SW480 (cell line): Measurements from ENCODE around the gene TTLL5.
A peak's percentile ranks its signal among the peaks of the same experiment; 100 is the strongest.

Experiments used
- DNase-seq: peaks from one replicate; pipeline ENCODE4 v3.0.0-alpha.2; 2016; ENCODE audit warnings: low spot score

Gene TTLL5

DNA sequence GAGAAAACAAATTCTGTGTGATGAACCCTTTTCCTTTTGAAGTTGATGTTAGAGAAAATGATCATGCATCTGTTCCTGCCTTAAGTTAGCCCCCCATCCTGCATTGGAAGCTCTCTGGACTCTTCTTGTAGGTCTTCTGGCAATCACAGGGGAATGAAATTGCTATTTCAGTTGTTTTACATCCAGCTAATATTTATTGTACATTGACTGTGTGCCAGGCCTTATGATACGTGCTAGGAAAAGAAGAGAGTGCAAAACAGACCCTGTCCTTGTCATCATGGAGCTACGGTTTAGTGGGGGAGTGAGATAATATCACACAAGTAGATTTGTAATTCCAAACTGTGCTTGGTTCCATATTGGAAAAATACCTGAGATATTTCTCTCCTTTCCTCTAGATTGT is 202.2 kb downstream of the TTLL5 start:
- DNase-seq, result no peak

DNA sequence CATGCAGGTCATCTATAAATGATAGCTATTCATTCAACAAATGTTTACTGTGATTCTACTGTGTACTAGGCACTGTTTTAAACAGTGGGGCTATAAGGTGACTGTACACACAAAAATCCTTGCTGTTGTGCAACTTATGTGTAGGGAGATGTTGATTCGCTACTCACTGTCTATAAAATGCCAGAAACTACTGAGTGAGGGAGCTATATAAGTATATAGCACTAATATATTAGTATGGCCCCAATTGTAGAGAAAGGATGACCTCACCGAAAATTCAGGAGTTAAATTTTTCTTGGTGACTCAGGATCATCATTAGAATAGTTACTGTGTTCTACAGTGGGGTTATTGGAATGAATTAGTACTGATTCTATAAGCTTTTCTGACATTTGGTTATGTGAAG is 203.3 kb downstream of the TTLL5 start:
- no peak for DNase-seq

- DNase-seq, result no peak
These were observed 204.5 kb downstream of the TTLL5 start for GRCh38 chr14:75865531-75865930.

GRCh38 chr14:75866970-75867369 is 205.9 kb downstream of the TTLL5 start:
- no peak for DNase-seq

DNA sequence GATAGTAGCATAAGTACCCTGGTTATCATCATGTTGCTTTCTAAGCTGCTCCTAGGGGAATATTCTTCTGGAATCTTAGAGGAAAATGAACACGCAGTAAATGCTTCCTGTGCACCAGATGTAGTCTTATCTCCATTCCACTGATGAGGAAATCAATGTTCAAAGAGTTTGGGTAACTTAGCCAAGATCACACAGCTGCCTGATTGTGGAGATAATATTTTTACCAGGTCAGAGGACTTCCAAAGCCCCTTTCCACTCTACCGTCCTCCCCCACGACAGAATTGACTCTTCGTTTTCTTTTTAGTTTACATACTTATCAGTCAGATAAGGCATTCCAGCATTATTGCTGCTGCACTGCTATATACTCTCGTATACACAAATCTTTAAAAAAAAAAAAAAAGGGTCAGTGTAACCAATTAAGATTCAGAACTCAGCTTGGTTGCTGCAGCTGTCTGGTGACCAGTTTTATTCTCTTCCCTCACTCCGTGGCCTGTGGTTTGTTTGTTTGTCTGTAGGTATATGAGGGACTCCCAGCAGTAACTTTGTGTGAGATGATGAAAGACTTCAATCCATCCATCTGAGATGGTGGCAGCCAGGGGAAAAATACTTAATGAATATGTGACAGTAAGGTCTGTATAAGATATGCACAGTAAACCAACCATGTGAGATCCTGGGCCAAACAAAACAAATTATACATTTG is 210.3 kb downstream of the TTLL5 start:
- DNase-seq, result peak; percentile 42

- DNase-seq, result peak; percentile 72
These were observed 214.9 kb downstream of the TTLL5 start for GRCh38 chr14:75875958-75876357.

DNA sequence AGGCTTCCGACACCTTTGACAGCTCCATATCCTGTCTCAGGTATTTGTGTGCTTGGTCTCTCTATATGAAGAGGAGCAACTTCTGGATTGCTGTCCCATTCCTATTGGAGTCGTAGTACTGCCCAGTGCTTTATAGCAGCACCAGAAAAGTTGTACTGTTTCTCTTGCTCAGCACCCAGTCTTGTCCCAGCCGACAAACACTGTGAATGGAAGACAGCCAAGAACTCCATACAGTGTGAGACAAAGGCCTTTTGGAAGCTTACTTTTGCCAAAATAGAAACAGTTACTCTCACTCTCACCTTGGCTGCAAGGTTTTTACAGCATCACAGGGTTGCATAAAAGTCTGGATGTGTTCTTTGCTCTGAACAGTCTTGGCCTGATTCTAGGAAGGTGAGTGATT is 215.5 kb downstream of the TTLL5 start:
- no peak for DNase-seq

- DNase-seq, result no peak
These were observed 216.2 kb downstream of the TTLL5 start for GRCh38 chr14:75877292-75877691.

- no peak for DNase-seq
These were observed 216.8 kb downstream of the TTLL5 start for GRCh38 chr14:75877884-75878283.

DNA sequence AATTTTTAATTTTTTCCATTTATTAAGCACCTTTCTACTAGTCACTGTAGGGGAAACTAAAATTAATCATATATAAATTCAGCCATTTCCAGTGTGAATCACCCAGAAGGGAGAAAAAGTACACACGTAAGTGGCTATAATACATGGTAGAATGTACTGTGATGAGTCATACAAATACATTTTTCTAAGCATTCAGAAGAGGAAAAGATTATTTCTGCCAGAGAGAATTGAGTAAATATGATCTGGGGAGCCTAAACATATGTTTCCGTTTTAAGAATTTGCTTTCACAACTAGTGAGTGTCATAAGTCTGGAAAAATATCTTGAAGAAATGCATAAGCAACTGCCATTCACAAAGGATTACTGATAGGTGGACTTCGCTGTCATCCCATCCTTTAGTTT is 218.0 kb downstream of the TTLL5 start:
- no peak for DNase-seq

- DNase-seq, result no peak
These were observed 219.5 kb downstream of the TTLL5 start for GRCh38 chr14:75880512-75880911.

DNA sequence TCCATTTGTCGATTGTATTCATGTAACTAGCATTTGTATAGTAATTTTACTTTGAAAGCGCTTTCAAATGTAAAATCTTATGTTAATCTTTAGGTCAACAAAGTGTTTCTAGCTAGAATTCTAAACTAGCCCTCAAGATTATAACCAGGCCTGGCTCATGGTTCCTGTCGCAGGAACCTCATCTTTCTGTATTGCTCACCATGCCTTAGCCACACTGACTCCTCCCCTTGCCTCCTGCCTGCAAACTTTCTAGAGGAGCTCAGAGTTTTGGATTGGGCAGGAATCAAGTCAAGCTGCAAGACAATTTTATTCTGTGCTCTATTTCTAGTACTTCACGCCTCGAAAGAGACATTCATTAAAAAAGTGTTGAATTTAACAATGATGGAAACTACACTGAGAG is 220.9 kb downstream of the TTLL5 start:
- no peak for DNase-seq

GRCh38 chr14:75884198-75884611 is 223.2 kb downstream of the TTLL5 start:
- DNase-seq, result no peak

DNA sequence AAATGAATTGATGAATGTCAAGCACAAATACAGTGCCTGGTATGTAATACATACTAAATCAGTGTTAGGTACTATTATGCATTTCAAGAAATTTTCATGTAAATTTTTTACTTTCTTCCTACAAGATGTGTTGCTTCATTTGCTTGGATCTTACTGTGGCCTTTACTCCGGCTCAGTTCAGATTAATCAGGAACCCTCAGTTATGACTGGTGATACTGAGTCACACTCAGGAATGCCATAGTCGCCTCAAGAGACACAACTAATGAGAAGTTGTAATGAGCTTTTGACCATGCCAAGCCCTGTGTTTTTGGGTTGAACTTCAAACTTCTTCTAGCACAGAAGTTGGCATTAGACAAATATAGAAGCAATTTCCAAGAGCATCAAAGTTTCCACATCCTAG is 224.8 kb downstream of the TTLL5 start:
- DNase-seq, result no peak

DNA sequence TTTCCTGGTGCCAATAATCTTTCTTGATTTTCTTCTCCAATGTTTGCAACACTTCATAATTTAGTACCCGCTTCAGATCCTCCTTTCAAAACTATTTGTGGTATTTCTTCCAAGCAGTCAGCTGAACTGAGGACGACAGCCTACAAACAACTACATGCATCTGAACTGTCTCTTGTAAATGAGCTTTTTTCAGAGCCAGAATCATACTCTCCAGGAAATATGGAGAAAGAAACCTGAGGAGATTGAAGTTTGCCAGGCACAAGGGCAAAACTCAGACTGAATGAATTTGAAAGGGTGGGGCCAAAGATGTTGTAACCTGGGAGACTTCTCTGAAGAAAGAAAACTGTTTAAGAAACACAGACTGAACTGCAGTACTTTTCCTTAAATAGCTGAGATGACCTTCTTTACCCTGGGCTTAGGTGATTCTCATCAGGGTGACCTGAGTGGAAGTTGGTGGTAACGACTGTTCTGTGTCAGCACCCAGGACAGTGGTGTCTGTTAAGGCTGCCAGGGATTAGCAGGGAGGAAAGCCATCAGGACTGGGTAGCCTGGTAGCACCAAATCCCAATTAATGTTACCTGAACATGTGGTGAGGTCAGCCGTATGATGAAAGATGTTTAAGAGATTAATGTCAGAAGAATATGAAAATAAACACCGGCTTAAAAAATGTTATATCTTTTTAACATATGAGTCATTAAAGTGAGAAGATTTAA is 225.7 kb downstream of the TTLL5 start:
- DNase-seq, result no peak

DNA sequence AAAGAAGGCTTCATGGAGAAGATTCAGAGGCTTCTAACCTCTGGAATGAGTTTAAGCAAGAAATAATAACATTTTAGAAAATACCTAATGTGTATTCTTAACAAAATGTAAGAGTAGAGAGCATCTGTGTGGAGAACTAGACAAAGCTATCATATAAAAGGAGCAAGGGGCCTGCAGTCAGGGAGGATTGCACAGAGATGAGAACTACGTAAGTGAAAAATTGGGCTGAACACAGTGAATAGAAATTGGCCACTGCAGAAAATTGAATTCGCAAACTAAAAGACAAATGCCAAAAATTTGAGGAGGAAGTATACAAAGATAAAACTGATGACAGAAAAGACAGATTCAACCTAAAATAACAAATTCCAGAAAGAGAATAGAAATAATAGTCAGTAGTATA is 227.9 kb downstream of the TTLL5 start:
- no peak for DNase-seq

DNA sequence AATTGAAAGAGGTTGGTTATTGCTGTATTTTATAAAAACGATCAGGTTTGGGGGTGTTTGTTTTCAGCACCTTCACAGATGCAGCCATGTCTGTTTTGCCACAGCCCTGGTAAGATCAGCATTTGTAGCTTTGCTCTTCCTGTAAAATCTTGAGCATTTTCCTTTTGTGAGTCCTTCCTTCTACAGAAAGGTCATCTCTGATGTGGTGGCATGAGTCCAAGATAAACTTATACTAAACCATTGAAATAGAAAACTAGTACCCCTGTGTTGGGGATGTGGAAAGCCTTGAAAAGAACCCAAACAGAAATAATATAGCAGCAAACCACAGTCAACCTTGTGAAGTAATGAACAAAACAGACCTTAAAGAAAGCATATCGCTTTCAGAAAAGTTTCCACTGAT is 235.3 kb downstream of the TTLL5 start:
- DNase-seq, result no peak

GRCh38 chr14:75904311-75904710 is 243.3 kb downstream of the TTLL5 start:
- DNase-seq, result no peak

DNA sequence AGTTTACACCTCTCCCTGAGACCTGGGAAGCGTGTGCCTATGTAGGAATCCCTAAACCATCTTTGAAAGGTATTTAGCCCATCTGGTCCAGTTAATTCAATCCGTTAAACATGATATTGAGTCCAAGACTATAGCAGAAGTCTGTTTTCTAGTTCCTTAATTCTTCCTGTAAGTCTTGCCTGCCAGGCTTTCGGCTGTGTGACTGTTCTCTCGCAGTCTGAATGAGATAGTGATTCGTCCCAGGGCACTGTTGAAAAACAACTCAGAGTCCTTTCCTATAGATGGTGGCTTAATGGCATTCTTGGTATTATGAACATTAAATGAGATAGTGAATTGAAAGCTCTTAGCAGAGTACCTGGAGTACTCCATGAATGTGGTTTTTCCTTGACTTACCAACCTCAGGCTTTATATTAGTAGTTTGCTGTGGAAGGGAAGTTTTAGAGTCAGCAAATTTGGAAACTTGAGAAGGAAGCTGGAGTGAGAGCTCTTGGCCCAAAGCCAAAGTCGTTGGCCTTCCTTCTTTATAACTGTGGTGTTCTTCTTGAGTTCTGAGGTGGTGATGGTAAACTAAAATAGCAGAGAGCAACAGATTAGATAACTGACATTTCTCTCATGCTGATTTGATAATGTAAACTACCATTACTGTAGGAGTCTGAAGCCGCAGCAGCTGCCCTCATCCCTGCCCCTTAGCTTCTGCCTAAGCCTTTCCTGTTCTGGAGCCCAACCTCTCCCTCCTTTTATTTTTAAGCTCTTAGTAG is 244.3 kb downstream of the TTLL5 start:
- DNase-seq, result no peak

DNA sequence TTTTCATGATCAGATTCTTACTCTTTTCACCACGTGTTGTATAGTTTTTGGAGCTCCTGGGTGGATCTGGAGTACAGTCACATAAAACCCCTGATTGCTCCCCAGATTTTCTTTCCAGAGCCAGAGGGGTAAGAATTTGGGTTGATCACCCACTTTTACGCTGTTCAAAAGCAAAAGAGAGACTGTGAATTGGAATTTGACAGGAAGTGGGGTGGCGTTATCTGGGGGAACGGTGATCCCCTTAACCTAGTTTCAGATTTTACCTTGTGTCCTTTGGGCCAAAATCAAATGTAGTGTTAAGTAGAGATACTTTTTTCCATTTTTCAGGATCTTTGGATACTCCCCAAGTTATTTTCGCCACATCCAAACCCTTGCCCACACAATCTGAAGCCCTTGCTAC is 245.2 kb downstream of the TTLL5 start:
- DNase-seq, result no peak

GRCh38 chr14:75906680-75907280 is 245.7 kb downstream of the TTLL5 start:
- DNase-seq, result peak; percentile 28

DNA sequence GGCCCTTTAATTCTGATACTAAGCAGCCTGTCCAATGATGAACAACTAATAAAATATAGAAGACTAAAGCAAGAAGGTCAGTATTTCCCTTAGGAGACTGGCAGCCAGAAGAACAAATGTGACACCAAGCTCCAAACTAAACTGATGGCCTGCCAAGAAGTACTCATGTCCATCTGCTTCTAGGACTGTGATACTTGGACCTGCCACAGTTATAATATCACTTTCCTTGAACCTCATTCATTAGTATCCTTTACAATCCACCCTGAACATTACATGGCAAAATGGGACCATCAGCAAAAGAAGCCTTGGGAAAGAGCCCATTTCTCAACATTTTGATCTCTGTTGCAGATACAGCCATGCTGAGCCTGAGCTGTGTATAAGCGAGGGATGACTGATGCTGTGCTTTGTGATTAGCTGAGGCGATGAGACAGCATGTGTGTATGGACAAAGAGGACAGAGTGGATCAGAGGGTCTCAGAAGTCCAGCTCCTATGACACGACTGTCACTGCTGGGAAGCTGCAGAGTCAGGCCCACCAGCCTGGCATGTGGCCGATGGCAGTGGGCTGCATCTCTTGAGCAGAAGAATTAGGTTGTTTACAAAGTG is 246.8 kb downstream of the TTLL5 start:
- DNase-seq, result no peak
